GM12872 (cell line): ENCODE data around the gene PAX2.

Experiments
- TF ChIP-seq, protein P1 (sequence below): IDR thresholded peaks from 3 replicates; pipeline ENCODE4 v1.5.1; 2011; ENCODE audit warnings: low read depth, mild to moderate bottlenecking, low read length, moderate library complexity; ENCODE audit not compliant: insufficient read depth

The PAX2 gene

DNA sequence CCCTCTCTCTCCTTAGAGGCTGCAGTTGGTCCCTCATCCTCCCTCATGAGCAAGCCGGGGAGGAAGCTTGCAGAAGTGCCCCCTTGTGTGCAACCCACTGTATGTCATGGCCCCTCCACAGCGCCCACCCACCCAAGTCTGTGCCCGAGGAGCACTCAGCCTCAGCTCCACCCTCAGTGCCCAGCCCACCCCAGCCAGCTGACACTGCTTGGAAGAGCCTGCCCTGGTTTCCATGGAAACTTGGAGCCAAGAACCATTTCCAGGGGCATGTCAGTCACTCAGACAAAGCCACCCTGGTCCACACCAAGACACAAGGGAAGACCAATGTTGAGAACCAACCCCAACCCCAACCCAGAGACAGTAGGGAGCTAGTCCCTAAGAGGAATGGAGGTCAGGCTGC lies 79.5 kb downstream of the PAX2 start:
- TF ChIP-seq, protein P1, sequence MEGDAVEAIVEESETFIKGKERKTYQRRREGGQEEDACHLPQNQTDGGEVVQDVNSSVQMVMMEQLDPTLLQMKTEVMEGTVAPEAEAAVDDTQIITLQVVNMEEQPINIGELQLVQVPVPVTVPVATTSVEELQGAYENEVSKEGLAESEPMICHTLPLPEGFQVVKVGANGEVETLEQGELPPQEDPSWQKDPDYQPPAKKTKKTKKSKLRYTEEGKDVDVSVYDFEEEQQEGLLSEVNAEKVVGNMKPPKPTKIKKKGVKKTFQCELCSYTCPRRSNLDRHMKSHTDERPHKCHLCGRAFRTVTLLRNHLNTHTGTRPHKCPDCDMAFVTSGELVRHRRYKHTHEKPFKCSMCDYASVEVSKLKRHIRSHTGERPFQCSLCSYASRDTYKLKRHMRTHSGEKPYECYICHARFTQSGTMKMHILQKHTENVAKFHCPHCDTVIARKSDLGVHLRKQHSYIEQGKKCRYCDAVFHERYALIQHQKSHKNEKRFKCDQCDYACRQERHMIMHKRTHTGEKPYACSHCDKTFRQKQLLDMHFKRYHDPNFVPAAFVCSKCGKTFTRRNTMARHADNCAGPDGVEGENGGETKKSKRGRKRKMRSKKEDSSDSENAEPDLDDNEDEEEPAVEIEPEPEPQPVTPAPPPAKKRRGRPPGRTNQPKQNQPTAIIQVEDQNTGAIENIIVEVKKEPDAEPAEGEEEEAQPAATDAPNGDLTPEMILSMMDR: no peak

DNA sequence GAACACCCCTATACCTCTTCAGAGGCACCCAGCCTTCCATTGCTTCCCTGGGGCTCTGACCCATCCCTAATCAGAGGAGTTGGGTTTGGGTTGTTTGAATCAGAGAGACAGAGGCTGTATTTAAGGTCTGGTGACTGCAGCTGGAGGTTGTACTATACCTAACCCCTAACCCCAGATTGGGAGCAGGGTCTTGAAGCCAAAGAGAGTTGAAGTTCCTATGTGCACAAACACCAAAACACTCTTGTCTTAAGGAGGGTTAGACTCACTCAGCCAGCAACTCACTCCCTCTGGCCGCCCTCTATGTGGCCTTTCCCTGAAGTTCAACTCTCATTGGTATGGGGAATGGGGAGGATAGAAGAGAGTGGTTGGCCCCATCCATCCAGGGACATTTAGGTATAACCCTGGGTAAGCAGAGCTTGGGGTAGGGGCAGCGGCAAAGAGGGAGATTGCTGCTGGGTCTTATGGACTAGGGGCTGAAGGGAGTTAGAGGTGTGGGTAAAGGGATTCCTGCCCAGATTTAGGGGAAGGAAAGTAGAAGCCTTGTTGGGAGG lies 80.0 kb downstream of the PAX2 start:
- TF ChIP-seq, protein P1: no peak

- TF ChIP-seq, protein P1: no peak
Measured at GRCh38 chr10:100826031-100826651, 80.8 kb downstream of the PAX2 start.

DNA sequence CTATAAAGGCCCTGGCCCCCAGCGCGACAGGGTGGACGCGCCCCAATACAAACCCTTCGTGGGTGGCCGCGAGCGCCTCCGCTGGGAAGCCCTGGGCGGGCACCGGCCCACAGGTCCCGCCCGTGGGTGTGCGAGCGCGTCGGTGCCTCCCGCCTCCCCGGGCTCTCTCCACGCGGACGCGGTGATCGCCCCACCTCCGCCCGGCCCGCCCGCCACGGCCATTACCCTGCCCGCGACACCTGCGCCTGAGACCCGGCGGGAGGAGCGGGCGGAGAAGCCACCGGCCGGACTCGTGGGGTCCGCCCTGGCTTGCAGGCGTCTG lies 81.2 kb downstream of the PAX2 start:
- TF ChIP-seq, protein P1: no peak

GRCh38 chr10:100826983-100827818 lies 81.8 kb downstream of the PAX2 start:
- TF ChIP-seq, protein P1: 0 out of 3 replicates have a peak, but pooled peaks have one; percentile 7

DNA sequence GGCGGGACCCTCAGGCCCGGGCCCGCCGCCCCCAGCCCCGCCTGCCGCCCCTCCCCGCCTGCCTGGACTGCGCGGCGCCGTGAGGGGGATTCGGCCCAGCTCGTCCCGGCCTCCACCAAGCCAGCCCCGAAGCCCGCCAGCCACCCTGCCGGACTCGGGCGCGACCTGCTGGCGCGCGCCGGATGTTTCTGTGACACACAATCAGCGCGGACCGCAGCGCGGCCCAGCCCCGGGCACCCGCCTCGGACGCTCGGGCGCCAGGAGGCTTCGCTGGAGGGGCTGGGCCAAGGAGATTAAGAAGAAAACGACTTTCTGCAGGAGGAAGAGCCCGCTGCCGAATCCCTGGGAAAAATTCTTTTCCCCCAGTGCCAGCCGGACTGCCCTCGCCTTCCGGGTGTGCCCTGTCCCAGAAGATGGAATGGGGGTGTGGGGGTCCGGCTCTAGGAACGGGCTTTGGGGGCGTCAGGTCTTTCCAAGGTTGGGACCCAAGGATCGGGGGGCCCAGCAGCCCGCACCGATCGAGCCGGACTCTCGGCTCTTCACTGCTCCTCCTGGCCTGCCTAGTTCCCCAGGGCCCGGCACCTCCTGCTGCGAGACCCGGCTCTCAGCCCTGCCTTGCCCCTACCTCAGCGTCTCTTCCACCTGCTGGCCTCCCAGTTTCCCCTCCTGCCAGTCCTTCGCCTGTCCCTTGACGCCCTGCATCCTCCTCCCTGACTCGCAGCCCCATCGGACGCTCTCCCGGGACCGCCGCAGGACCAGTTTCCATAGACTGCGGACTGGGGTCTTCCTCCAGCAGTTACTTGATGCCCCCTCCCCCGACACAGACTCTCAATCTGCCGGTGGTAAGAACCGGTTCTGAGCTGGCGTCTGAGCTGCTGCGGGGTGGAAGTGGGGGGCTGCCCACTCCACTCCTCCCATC lies 82.7 kb downstream of the PAX2 start:
- TF ChIP-seq, protein P1: 0 out of 3 replicates have a peak, but pooled peaks have one; percentile 17

DNA sequence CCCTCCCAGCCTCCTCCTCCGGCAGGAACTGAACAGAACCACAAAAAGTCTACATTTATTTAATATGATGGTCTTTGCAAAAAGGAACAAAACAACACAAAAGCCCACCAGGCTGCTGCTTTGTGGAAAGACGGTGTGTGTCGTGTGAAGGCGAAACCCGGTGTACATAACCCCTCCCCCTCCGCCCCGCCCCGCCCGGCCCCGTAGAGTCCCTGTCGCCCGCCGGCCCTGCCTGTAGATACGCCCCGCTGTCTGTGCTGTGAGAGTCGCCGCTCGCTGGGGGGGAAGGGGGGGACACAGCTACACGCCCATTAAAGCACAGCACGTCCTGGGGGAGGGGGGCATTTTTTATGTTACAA lies 83.3 kb downstream of the PAX2 start:
- TF ChIP-seq, protein P1: no peak
